HUES64 (cell line): ENCODE results near the gene PDZD8.

Source experiments
- H3K27ac ChIP-seq: 2 replicates; pipeline ENCODE4 v1.7.0; 2013; ENCODE audit warnings: low read depth, low read length, inconsistent platforms
- H3K27me3 ChIP-seq: 2 replicates; pipeline ENCODE4 v1.6.1; 2013; ENCODE audit warnings: mild to moderate bottlenecking, low read length; ENCODE audit not compliant: insufficient read depth
- H3K36me3 ChIP-seq: 2 replicates; pipeline ENCODE4 v1.6.1; 2013; ENCODE audit warnings: mild to moderate bottlenecking, low read length; ENCODE audit not compliant: insufficient read depth
- H3K4me1 ChIP-seq: 2 replicates; pipeline ENCODE4 v1.6.1; 2013; ENCODE audit warnings: mild to moderate bottlenecking, low read length, moderate library complexity; ENCODE audit not compliant: insufficient read depth
- H3K4me3 ChIP-seq: 2 replicates; pipeline ENCODE4 v1.5.1; 2013; ENCODE audit warnings: mild to moderate bottlenecking, low read length, moderate library complexity
- H3K9ac ChIP-seq: 2 replicates; pipeline ENCODE4 v1.6.1; 2013; ENCODE audit warnings: mild to moderate bottlenecking, low read depth, low read length
- H3K9me3 ChIP-seq: 2 replicates; pipeline ENCODE4 v1.6.1; 2013; ENCODE audit warnings: low read depth, low read length; ENCODE audit not compliant: insufficient read depth
- WGBS: fragments of 150-250, 120-280 bp; methylation state at CpG from one replicate; pipeline ENCODE4 v1.1.7; 2013; ENCODE audit warnings: missing lambda C conversion rate; 5-methylcytosine and 5-hydroxymethylcytosine counted together

Gene PDZD8

GRCh38 chr10:117362313-117362712 is 12.9 kb downstream of the PDZD8 start:
- Histone ChIP-seq H3K9ac (no peak overlapping the region), H3K4me1 (peaks cover 20% of the 10 kb centered on the region), H3K9me3 (no peaks in the 10 kb centered on the region), H3K36me3 (no peaks in the 10 kb centered on the region), H3K27me3 (no peaks in the 10 kb centered on the region), H3K27ac (no peak overlapping the region), H3K4me3 (no peak overlapping the region)

GRCh38 chr10:117360994-117361667 is 14.1 kb downstream of the PDZD8 start:
- no peaks in the 10 kb centered on the region for H3K9me3 ChIP-seq
- WGBS, result 77% methylated on average over 2 of the region's 3 CpGs
- H3K4me1 ChIP-seq, result peaks cover 20% of the 10 kb centered on the region
- H3K27me3 ChIP-seq, result no peaks in the 10 kb centered on the region
- no peak overlapping the region for H3K9ac ChIP-seq
- H3K4me3 ChIP-seq, result no peak overlapping the region
- no peaks in the 10 kb centered on the region for H3K36me3 ChIP-seq
- no peak overlapping the region for H3K27ac ChIP-seq

GRCh38 chr10:117360016-117360415 is 15.2 kb downstream of the PDZD8 start:
- Histone ChIP-seq H3K27ac (no peak overlapping the region), H3K9me3 (no peaks in the 10 kb centered on the region), H3K36me3 (no peaks in the 10 kb centered on the region), H3K27me3 (no peaks in the 10 kb centered on the region), H3K4me3 (no peak overlapping the region), H3K4me1 (peaks cover 30% of the 10 kb centered on the region), H3K9ac (no peak overlapping the region)
- WGBS, result 74% methylated on average over 1 of the region's 1 CpG

GRCh38 chr10:117355072-117355471 is 20.2 kb downstream of the PDZD8 start:
- Histone ChIP-seq H3K9ac (no peak overlapping the region), H3K27me3 (no peaks in the 10 kb centered on the region), H3K9me3 (no peaks in the 10 kb centered on the region), H3K36me3 (no peaks in the 10 kb centered on the region), H3K4me3 (no peak overlapping the region), H3K27ac (no peak overlapping the region), H3K4me1 (peaks cover 35% of the 10 kb centered on the region)
- 75% methylated on average over 3 of the region's 3 CpGs for WGBS

- Histone ChIP-seq H3K36me3 (no peaks in the 10 kb centered on the region), H3K27me3 (no peaks in the 10 kb centered on the region), H3K4me3 (no peak overlapping the region), H3K27ac (no peak overlapping the region), H3K9me3 (no peaks in the 10 kb centered on the region), H3K4me1 (peaks cover 38% of the 10 kb centered on the region), H3K9ac (no peak overlapping the region)
- 85% methylated on average over 2 of the region's 2 CpGs for WGBS
These were observed 21.6 kb downstream of the PDZD8 start for GRCh38 chr10:117353684-117354083.

GRCh38 chr10:117352724-117353123 is 22.5 kb downstream of the PDZD8 start:
- Histone ChIP-seq H3K4me3 (no peak overlapping the region), H3K4me1 (peaks cover 47% of the 10 kb centered on the region), H3K27ac (no peak overlapping the region), H3K36me3 (no peaks in the 10 kb centered on the region), H3K27me3 (no peaks in the 10 kb centered on the region), H3K9me3 (no peaks in the 10 kb centered on the region), H3K9ac (no peak overlapping the region)
- 78% methylated on average over 2 of the region's 2 CpGs for WGBS

- no peaks in the 10 kb centered on the region for H3K9me3 ChIP-seq
- H3K4me3 ChIP-seq, result no peak overlapping the region
- no peaks in the 10 kb centered on the region for H3K27me3 ChIP-seq
- no peaks in the 10 kb centered on the region for H3K36me3 ChIP-seq
- H3K9ac ChIP-seq, result no peak overlapping the region
- 92% methylated on average over 2 of the region's 2 CpGs for WGBS
- peaks cover 55% of the 10 kb centered on the region for H3K4me1 ChIP-seq
- no peak overlapping the region for H3K27ac ChIP-seq
These were observed 23.2 kb downstream of the PDZD8 start for GRCh38 chr10:117351996-117352395.

- H3K9ac ChIP-seq, result no peak overlapping the region
- no peaks in the 10 kb centered on the region for H3K27me3 ChIP-seq
- 100% methylated on average over 1 of the region's 1 CpG for WGBS
- no peaks in the 10 kb centered on the region for H3K9me3 ChIP-seq
- H3K36me3 ChIP-seq, result no peaks in the 10 kb centered on the region
- H3K4me3 ChIP-seq, result no peak overlapping the region
- peaks cover 57% of the 10 kb centered on the region for H3K4me1 ChIP-seq
- H3K27ac ChIP-seq, result no peak overlapping the region
These were observed 23.7 kb downstream of the PDZD8 start for GRCh38 chr10:117351558-117351957.

GRCh38 chr10:117350909-117351308 is 24.3 kb downstream of the PDZD8 start:
- Histone ChIP-seq H3K27ac (no peak overlapping the region), H3K9me3 (no peaks in the 10 kb centered on the region), H3K9ac (no peak overlapping the region), H3K27me3 (no peaks in the 10 kb centered on the region), H3K36me3 (no peaks in the 10 kb centered on the region), H3K4me1 (peaks cover 60% of the 10 kb centered on the region), H3K4me3 (no peak overlapping the region)
- 88% methylated on average over 3 of the region's 3 CpGs for WGBS

- no peaks in the 10 kb centered on the region for H3K36me3 ChIP-seq
- H3K27ac ChIP-seq, result no peak overlapping the region
- H3K9me3 ChIP-seq, result no peaks in the 10 kb centered on the region
- no peaks in the 10 kb centered on the region for H3K27me3 ChIP-seq
- H3K4me1 ChIP-seq, result peaks cover 62% of the 10 kb centered on the region
- H3K9ac ChIP-seq, result no peak overlapping the region
- H3K4me3 ChIP-seq, result no peak overlapping the region
- 95% methylated on average over 5 of the region's 5 CpGs for WGBS
These were observed 27.0 kb downstream of the PDZD8 start for GRCh38 chr10:117348236-117348635.

- Histone ChIP-seq H3K27ac (peak overlapping the region; percentile 52), H3K4me1 (peaks cover 62% of the 10 kb centered on the region)
- 43% methylated on average over 3 of the region's 3 CpGs for WGBS
These were observed 28.7 kb downstream of the PDZD8 start for GRCh38 chr10:117346574-117346973.

GRCh38 chr10:117345143-117345542 is 30.1 kb downstream of the PDZD8 start:
- H3K27ac ChIP-seq, result peak overlapping the region; percentile 78
- 0 out of 2 replicates have a peak, but pooled peaks cover 2% of the 10 kb centered on the region for H3K36me3 ChIP-seq
- no peaks in the 10 kb centered on the region for H3K9me3 ChIP-seq
- no peaks in the 10 kb centered on the region for H3K27me3 ChIP-seq
- no peak overlapping the region for H3K4me3 ChIP-seq
- H3K9ac ChIP-seq, result no peak overlapping the region
- H3K4me1 ChIP-seq, result peaks cover 70% of the 10 kb centered on the region

More at GRCh38 chr10:117346574-117346973, 28.7 kb downstream of the PDZD8 start:
- Histone ChIP-seq H3K9me3 (no peaks in the 10 kb centered on the region), H3K27me3 (no peaks in the 10 kb centered on the region), H3K9ac (peak overlapping the region; percentile 43; the same call in 1 of the 2 replicates), H3K36me3 (no peaks in the 10 kb centered on the region), H3K4me3 (peak overlapping the region; percentile 27; the same call in 1 of the 2 replicates)
